H9 (cell line): ENCODE data around the gene FBXL16. TPM values are rescaled to one million over a fixed set of nuclear protein-coding genes. Genes with fewer than 3 reads are reported as not detected.

ENCODE experiments used
- DNase-seq: peaks from one replicate; pipeline ENCODE4 v3.0.0-alpha.2; 2017
- H2AFZ ChIP-seq: one replicate; pipeline ENCODE4 v1.6.1; 2013; ENCODE audit warnings: mild to moderate bottlenecking, low read length, control low read depth, moderate library complexity
- H2AK5ac ChIP-seq: 2 replicates; pipeline ENCODE4 v1.6.1; 2013; ENCODE audit warnings: low read length, control low read depth, mixed read lengths; ENCODE audit not compliant: insufficient read length
- H2BK120ac ChIP-seq: one replicate; pipeline ENCODE4 v1.6.1; 2013; ENCODE audit warnings: low read depth, mild to moderate bottlenecking, low read length, control low read depth, inconsistent platforms; ENCODE audit not compliant: poor library complexity, severe bottlenecking
- H2BK12ac ChIP-seq: 2 replicates; pipeline ENCODE4 v1.6.1; 2013; ENCODE audit warnings: low read length, control low read depth, mixed read lengths, low read depth; ENCODE audit not compliant: insufficient read length
- H2BK15ac ChIP-seq: 2 replicates; pipeline ENCODE4 v1.6.1; 2013; ENCODE audit warnings: low read depth, low read length, control low read depth
- H2BK20ac ChIP-seq: one replicate; pipeline ENCODE4 v1.6.1; 2013; ENCODE audit warnings: low read depth, mild to moderate bottlenecking, low read length, control low read depth, inconsistent platforms; ENCODE audit not compliant: poor library complexity, severe bottlenecking
- H2BK5ac ChIP-seq: 2 replicates; pipeline ENCODE4 v1.6.1; 2013; ENCODE audit warnings: low read length, control low read depth, mixed read lengths; ENCODE audit not compliant: insufficient read length
- H3K14ac ChIP-seq: 2 replicates; pipeline ENCODE4 v1.6.1; 2013; ENCODE audit warnings: low read length, control low read depth; ENCODE audit not compliant: insufficient read depth
- H3K18ac ChIP-seq: 2 replicates; pipeline ENCODE4 v1.6.1; 2013; ENCODE audit warnings: low read depth, mild to moderate bottlenecking, mixed read lengths, low read length, control low read depth; ENCODE audit not compliant: insufficient read length
- H3K23ac ChIP-seq: 2 replicates; pipeline ENCODE4 v1.6.1; 2013; ENCODE audit warnings: low read length, control low read depth, mixed read lengths, low read depth; ENCODE audit not compliant: insufficient read length
- H3K23me2 ChIP-seq: 2 replicates; pipeline ENCODE4 v1.6.1; 2013; ENCODE audit warnings: low read depth, mild to moderate bottlenecking, mixed read lengths, low read length, control low read depth; ENCODE audit not compliant: insufficient read length, poor library complexity, severe bottlenecking
- H3K27ac ChIP-seq: 2 replicates; pipeline ENCODE4 v1.5.1; 2013; ENCODE audit warnings: low read length, control low read depth, mixed read lengths, low read depth; ENCODE audit not compliant: insufficient read length
- H3K27me3 ChIP-seq: 2 replicates; pipeline ENCODE4 v1.6.1; 2013; ENCODE audit warnings: low read length, control low read depth, inconsistent platforms; ENCODE audit not compliant: insufficient read depth
- H3K4ac ChIP-seq: 2 replicates; pipeline ENCODE4 v1.6.1; 2013; ENCODE audit warnings: low read depth, mild to moderate bottlenecking, control low read depth, inconsistent platforms, low read length, moderate library complexity
- H3K4me1 ChIP-seq: 2 replicates; pipeline ENCODE4 v1.6.1; 2013; ENCODE audit warnings: low read length, control low read depth, inconsistent platforms; ENCODE audit not compliant: insufficient read depth
- H3K4me2 ChIP-seq: 2 replicates; pipeline ENCODE4 v1.6.1; 2013; ENCODE audit warnings: low read length, control low read depth, mixed read lengths; ENCODE audit not compliant: insufficient read length, insufficient read depth
- H3K56ac ChIP-seq: 2 replicates; pipeline ENCODE4 v1.6.1; 2013; ENCODE audit warnings: low read depth, mild to moderate bottlenecking, mixed read lengths, low read length, control low read depth; ENCODE audit not compliant: insufficient read length
- H3K79me1 ChIP-seq: 2 replicates; pipeline ENCODE4 v1.6.1; 2013; ENCODE audit warnings: low read depth, mild to moderate bottlenecking, moderate library complexity, low read length, control low read depth, inconsistent platforms; ENCODE audit not compliant: insufficient read depth, poor library complexity, severe bottlenecking
- H3K79me2 ChIP-seq: 2 replicates; pipeline ENCODE4 v1.6.1; 2013; ENCODE audit warnings: low read length, control low read depth, inconsistent platforms; ENCODE audit not compliant: insufficient read depth
- H3K9ac ChIP-seq: 2 replicates; pipeline ENCODE4 v1.6.1; 2013; ENCODE audit warnings: low read length, control low read depth, mixed read lengths; ENCODE audit not compliant: insufficient read length; ENCODE audit errors: extremely low read depth
- H3K9me3 ChIP-seq: one replicate; pipeline ENCODE4 v1.6.1; 2013; ENCODE audit warnings: low read depth, low read length, inconsistent platforms; ENCODE audit not compliant: control insufficient read depth
- H3T11ph ChIP-seq: one replicate; pipeline ENCODE4 v1.6.1; 2013; ENCODE audit warnings: mild to moderate bottlenecking, low read length, control low read depth, inconsistent platforms
- H4K20me1 ChIP-seq: one replicate; pipeline ENCODE4 v1.6.1; 2013; ENCODE audit not compliant: control insufficient read depth, insufficient read length, insufficient read depth
- H4K5ac ChIP-seq: 2 replicates; pipeline ENCODE4 v1.6.1; 2013; ENCODE audit warnings: low read depth, mild to moderate bottlenecking, mixed read lengths, low read length, control low read depth; ENCODE audit not compliant: insufficient read length
- H4K8ac ChIP-seq: replicated peaks from 2 replicates; pipeline ENCODE4 v1.6.1; 2013; ENCODE audit warnings: low read length, control low read depth, mixed read lengths, low read depth; ENCODE audit not compliant: insufficient read length
- H4K91ac ChIP-seq: 2 replicates; pipeline ENCODE4 v1.6.1; 2013; ENCODE audit warnings: low read depth, mild to moderate bottlenecking, moderate library complexity, mixed read lengths, low read length, control low read depth; ENCODE audit not compliant: insufficient read length
- H3K27ac Mint-ChIP-seq, 3 experiments: 2 replicates in 2 of 3; 3 replicates in 1 of 3; pipeline ENCODE4 v1.8.0; 2020 to 2021; ENCODE audit warnings: mixed read lengths in 3 of 3, mild to moderate bottlenecking in 1 of 3, moderate library complexity in 1 of 3
- H3K27me3 Mint-ChIP-seq: 2 replicates; pipeline ENCODE4 v1.8.0; 2021; ENCODE audit warnings: low read depth, mild to moderate bottlenecking, moderate library complexity, mixed read lengths
- H3K36me3 Mint-ChIP-seq, 3 experiments: 2 replicates in 2 of 3; 3 replicates in 1 of 3; pipeline ENCODE4 v1.8.0; 2020 to 2021; ENCODE audit warnings: low read depth in 3 of 3, mixed read lengths in 3 of 3; ENCODE audit not compliant: insufficient read depth in 1 of 3
- H3K4me1 Mint-ChIP-seq, 2 experiments: 2 replicates each; pipeline ENCODE4 v1.8.0; 2020; ENCODE audit warnings: mixed read lengths in 2 of 2
- H3K4me3 Mint-ChIP-seq, 2 experiments: 2 replicates in 1 of 2; 3 replicates in 1 of 2; pipeline ENCODE4 v1.8.0; 2020 to 2021; ENCODE audit warnings: mild to moderate bottlenecking in 2 of 2, mixed read lengths in 2 of 2, moderate library complexity in 1 of 2
- H3K9me3 Mint-ChIP-seq, 2 experiments: 2 replicates in 1 of 2; 3 replicates in 1 of 2; pipeline ENCODE4 v1.8.0; 2020; ENCODE audit warnings: mild to moderate bottlenecking in 2 of 2, mixed read lengths in 2 of 2, moderate library complexity in 1 of 2
- WGBS: extraction: QIAGEN DNeasy Blood & Tissue Kit; methylation state at CpG from one replicate; pipeline ENCODE4 v1.1.7; 2013; ENCODE audit warnings: missing lambda C conversion rate, low lambda C conversion rate, mixed read lengths; ENCODE audit not compliant: insufficient read length; ENCODE audit errors: extremely low coverage; 5-methylcytosine and 5-hydroxymethylcytosine counted together
- total RNA-seq: library from RNA; stranded (reverse); gene quantifications from 2 replicates; pipeline ENCODE4 v1.2.1, GENCODE V29; 2021
- TF ChIP-seq, protein P1 (sequence below): fragments of 200-600 bp; sonication (generic); conservative IDR thresholded peaks from 3 replicates; pipeline ENCODE4 v1.8.0; 2021; ENCODE audit warnings: antibody characterized with exemption, mild to moderate bottlenecking

FBXL16 gene
- total RNA-seq, 1 experiment from 2014 or later: 9.6 TPM

DNA sequence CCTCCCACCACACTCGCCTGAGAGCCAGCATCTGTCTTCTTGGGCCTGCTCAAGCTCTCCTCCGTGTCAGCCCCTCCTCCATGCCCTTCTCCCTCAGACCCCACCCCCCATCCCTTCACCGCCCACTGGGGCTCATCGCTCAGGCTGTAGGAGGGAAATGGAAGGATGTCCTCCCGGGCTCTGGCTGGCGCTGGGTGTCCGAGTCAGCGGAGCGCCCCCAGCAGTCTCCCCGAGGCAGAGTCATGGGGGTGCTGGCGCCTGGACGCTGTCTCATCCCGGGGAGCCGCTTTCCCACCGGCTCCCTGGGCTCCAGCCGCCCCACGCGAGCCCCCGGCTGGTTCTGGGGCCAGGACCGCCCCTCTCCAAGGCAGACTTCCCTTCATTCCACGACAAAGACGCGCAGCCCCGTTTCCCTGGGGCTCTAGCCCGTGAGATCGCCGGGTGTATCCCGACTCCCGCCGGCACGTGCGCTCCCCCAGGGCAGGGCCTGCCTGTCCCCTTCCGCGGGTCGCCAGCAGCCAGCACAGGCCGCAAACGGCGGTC lies 14.9 kb upstream of the FBXL16 start:
- Histone ChIP-seq H3K9ac (peak overlapping the region; percentile 43), H3K27me3 (no peaks in the 10 kb centered on the region; the same call in 1 of the 2 replicates), H3K9me3 (no peaks in the 10 kb centered on the region), H3K18ac (peak overlapping the region; percentile 60), H3K56ac (no peak overlapping the region), H4K91ac (no peak overlapping the region), H3K79me2 (no peaks in the 10 kb centered on the region), H4K20me1 (no peaks in the 10 kb centered on the region), H3K14ac (0 out of 2 replicates have a peak overlapping the region, but pooled peaks have one; percentile 48), H3K4me2 (peak overlapping the region; percentile 59), H2BK20ac (no peak overlapping the region), H4K5ac (no peak overlapping the region), H2BK5ac (no peak overlapping the region), H2BK12ac (no peak overlapping the region), H3K27ac (no peak overlapping the region), H3K4ac (no peak overlapping the region), H2BK15ac (no peak overlapping the region), H3K4me1 (no peaks in the 10 kb centered on the region), H2AK5ac (no peak overlapping the region), H3K23me2 (peaks cover 7% of the 10 kb centered on the region), H3T11ph (no peak overlapping the region), H2AFZ (no peak overlapping the region), H2BK120ac (no peak overlapping the region), H4K8ac (no peak overlapping the region), H3K79me1 (no peaks in the 10 kb centered on the region), H3K23ac (no peak overlapping the region)
- no CpG with 5 or more reads among the region's 38 CpGs for WGBS
- H3K36me3 Mint-ChIP-seq: peaks cover 0 to 5% (median 3%) of the 10 kb centered on the region in 3 experiments; a peak in 1 of 7 replicates
- H3K4me1 Mint-ChIP-seq: peaks cover 14 to 28% of the 10 kb centered on the region in 2 experiments
- peak; percentile 73 for DNase-seq
- peaks cover 31% of the 10 kb centered on the region for H3K27me3 Mint-ChIP-seq
- peak overlapping the region; percentile 72 to 88 for H3K4me3 Mint-ChIP-seq
- TF ChIP-seq, protein P1, sequence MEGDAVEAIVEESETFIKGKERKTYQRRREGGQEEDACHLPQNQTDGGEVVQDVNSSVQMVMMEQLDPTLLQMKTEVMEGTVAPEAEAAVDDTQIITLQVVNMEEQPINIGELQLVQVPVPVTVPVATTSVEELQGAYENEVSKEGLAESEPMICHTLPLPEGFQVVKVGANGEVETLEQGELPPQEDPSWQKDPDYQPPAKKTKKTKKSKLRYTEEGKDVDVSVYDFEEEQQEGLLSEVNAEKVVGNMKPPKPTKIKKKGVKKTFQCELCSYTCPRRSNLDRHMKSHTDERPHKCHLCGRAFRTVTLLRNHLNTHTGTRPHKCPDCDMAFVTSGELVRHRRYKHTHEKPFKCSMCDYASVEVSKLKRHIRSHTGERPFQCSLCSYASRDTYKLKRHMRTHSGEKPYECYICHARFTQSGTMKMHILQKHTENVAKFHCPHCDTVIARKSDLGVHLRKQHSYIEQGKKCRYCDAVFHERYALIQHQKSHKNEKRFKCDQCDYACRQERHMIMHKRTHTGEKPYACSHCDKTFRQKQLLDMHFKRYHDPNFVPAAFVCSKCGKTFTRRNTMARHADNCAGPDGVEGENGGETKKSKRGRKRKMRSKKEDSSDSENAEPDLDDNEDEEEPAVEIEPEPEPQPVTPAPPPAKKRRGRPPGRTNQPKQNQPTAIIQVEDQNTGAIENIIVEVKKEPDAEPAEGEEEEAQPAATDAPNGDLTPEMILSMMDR: peak; percentile 10; the same call in 2 of the 3 replicates
- H3K9me3 Mint-ChIP-seq: no peaks in the 10 kb centered on the region
- H3K27ac Mint-ChIP-seq: peak overlapping the region in 1 of 3 experiments; percentile 79; a peak in 2 of 7 replicates
